Measurements from ENCODE around the gene NFU1.

- TF ChIP-seq, protein P1, sequence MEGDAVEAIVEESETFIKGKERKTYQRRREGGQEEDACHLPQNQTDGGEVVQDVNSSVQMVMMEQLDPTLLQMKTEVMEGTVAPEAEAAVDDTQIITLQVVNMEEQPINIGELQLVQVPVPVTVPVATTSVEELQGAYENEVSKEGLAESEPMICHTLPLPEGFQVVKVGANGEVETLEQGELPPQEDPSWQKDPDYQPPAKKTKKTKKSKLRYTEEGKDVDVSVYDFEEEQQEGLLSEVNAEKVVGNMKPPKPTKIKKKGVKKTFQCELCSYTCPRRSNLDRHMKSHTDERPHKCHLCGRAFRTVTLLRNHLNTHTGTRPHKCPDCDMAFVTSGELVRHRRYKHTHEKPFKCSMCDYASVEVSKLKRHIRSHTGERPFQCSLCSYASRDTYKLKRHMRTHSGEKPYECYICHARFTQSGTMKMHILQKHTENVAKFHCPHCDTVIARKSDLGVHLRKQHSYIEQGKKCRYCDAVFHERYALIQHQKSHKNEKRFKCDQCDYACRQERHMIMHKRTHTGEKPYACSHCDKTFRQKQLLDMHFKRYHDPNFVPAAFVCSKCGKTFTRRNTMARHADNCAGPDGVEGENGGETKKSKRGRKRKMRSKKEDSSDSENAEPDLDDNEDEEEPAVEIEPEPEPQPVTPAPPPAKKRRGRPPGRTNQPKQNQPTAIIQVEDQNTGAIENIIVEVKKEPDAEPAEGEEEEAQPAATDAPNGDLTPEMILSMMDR (CRISPR knock-in tag; IDR thresholded peaks at IDR 0.05), result no peak
- TF ChIP-seq RFX5 (IDR thresholded peaks at IDR 0.05; ENCODE audit: low read depth, low read length), result no peak
- TF ChIP-seq KLF16 (CRISPR knock-in tag; IDR thresholded peaks at IDR 0.05), result no peak
- TF ChIP-seq, protein P2, sequence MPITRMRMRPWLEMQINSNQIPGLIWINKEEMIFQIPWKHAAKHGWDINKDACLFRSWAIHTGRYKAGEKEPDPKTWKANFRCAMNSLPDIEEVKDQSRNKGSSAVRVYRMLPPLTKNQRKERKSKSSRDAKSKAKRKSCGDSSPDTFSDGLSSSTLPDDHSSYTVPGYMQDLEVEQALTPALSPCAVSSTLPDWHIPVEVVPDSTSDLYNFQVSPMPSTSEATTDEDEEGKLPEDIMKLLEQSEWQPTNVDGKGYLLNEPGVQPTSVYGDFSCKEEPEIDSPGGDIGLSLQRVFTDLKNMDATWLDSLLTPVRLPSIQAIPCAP (CRISPR knock-in tag; IDR thresholded peaks at IDR 0.05; ENCODE audit: low read depth), result no peak
- TF ChIP-seq ZFX (CRISPR knock-in tag; IDR thresholded peaks at IDR 0.05; ENCODE audit: low read depth), result no peak
- no peak for TF ChIP-seq HDAC2 (CRISPR knock-in tag; IDR thresholded peaks at IDR 0.05)
- no peak for TF ChIP-seq ZNF766 (CRISPR knock-in tag; IDR thresholded peaks at IDR 0.05; ENCODE audit: borderline replicate concordance)
- TF ChIP-seq ZNF780A (CRISPR knock-in tag; IDR thresholded peaks at IDR 0.05), result no peak
- no peak for TF ChIP-seq PTBP1 (IDR thresholded peaks at IDR 0.05; ENCODE audit: low read depth, low read length, poor library complexity, severe bottlenecking)
- no peak for TF ChIP-seq GLI4 (CRISPR knock-in tag; IDR thresholded peaks at IDR 0.05; ENCODE audit: borderline replicate concordance)
- no peak for TF ChIP-seq ZNF142 (CRISPR knock-in tag; IDR thresholded peaks at IDR 0.05)
These were observed 54.7 kb downstream of the NFU1 start for GRCh38 chr2:69382547-69382946.

Data from HepG2 (cell line).